NCI-H2227 (cell line): Measurements from ENCODE around the gene TTC7B.
"Not testable (repeated sequence)": the region's sequence is repeated elsewhere in the genome, so short reads cannot be mapped to it uniquely, and the experiment has no call there.

Experiments
- DNase-seq: peaks from one replicate; lab custom pipeline; 2025; ENCODE audit not compliant: unreplicated experiment; lab: John Stamatoyannopoulos, UW

The TTC7B gene

DNA sequence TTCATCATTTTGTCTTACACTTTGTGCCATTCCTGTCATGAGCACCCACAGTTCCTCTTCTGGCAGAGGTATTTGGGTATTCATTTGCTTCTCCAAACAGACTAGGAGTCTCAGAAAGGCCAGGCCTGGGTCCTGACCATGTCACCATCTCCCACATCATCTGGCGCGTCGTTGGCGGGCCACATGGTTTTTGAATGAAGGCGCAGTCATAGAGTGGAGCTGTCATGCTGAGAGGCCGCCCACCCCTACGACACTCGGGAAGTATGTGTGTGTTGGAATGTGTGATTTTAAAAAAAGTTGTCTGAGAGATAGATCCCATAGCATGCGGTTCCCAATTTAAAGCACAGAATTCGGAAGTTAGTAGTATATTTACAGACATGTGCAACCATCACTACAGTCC is 15.6 kb upstream of the TTC7B start:
- no peak for DNase-seq

DNA sequence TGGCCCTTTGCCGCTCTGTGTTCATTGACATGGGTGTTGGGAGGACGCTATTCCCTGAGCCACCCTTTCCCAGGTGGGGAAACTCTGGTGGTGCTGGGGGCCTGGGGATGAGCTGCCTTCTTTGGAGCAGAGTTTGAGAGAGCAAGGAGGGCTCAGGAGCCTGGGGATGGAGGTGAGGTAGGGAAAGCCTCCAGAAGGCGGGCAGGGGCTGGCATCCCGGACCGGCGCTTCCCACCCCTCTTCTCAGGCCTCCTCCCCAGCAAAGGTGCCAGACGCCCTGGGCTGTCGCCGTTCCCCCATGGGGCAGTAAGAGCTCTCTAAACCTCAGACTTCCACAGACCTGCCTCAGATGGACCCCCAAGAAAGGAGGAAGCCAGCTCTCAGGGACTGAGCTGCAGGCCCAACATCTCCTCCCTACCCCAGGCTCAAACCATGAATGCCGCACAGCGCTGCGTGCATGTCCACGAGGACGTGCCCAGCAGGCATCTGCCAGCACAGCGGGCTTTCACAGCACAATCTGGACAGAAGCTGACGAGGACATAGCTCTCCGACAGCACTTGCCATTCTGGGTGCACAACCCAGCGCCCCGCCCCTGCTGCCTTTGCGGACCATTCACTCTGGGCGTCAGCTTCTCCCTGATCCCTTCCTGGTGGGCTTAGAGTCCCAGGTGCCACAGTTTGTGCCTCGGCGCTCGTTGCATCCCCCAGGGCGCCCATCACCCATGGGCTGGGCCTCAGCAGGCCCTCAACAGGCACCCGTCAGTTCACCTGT is 14.9 kb upstream of the TTC7B start:
- no peak for DNase-seq

DNA sequence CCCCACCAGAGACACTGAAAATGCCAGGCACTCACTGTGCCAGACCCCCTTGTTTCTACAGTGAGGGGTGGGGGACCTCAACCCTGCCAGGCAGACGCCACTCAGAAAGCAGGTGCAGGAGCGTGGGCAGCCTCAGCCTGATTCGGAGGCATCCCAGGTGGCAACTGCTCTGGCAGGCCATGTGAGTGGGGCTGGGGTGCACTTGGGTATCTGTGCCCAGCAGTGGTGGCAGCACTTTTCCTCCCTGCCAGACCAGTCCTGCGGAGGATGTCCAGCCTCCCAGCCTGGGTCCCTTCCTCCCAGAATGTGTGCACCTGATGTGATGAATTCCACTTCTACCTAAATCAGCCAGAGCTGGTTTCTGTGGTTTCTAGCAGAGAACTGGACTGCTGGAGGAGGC is 13.4 kb upstream of the TTC7B start:
- no peak for DNase-seq

DNA sequence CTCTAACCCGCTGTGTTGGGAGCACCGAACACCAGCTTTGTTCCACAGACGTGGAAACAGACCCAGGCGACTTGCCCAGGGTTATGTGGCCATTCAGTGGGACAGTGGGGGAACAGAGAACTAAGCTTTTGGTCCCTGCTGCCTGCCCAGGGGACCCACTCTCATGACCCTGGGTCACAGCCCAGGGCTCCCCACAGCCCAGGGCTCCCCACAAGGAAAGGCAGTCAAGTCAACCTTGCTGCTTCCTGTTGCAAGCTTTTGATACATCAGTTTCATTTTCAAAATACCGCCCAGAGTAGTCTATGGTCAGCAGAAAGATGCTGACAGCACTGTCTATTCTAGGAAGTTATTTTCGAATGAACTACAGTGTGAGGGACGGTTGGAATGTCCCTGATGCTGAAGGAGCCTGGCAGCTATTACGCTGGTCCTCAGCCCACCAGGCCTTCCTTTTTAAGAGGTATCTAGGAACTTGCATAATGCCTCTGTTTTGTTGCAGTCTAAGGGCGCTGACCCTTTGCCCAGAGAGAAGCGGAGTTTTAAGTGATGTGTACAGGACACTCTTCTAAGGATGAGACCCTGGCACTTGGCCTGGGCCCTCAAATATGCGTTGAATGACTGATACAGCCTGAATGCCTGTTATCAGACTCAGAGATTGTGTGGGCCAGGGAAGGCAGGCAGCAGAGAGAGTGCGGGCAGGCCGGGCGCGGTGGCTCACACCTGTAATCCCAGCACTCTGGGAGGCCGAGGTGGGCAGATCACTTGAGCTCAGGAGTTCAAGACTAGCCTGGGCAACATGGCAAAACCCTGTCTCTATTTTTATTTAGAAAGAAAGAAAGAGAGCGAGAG is 12.6 kb upstream of the TTC7B start:
- DNase-seq = no peak

DNA sequence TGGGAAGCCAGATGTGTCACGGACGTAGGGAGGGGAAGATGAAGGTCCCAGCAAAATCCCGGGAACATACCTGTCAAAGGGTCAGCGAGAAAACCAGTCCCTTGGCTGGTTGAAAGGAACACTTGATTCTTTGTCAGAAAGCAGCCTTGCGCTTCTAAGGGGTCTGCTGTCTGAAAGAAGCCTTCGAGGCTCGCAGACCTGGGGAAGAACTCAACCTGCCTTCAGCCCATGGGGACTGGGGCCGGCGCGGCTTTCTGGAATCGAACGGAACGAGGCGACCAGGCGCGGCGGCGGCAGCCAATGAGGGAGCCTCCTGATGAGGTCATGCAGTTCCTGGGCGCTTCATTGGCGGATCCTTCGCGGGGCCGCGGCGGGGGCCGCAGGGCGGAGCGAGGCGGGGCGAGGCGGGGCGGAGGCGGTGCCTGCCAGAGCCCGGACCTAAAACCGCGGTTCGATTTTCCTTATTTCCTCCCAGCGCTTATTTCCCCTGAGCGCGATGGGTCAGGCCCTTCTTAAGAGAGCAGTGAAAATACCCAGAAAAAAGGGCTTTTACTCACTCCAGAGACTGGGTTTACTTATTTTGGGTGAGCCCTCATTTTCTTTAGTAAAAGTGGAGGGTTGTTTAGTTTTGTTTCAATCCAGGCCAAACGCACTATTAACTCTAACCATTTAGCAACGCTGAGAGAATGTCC is 11.8 kb upstream of the TTC7B start:
- DNase-seq = peak; percentile 94

DNA sequence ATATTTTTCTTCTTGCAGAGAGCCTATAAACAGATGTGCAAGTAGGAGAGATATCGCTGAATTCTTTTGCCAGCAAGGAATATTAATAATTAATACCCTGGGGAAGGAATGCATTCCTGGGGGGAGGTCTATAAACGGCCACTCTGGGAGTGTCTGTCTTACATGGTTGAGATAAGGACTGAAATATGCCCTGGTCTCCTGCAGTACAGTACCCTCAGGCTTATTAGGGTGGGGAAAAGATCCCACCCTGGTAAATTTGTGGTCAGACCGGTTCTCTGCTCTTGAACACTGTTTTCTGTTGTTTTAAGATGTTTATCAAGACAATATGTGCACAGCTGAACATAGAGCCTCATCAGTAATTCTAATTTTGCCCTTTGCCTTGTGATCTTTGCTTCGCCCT is 7.3 kb upstream of the TTC7B start:
- DNase-seq = not testable (repeated sequence)

DNA sequence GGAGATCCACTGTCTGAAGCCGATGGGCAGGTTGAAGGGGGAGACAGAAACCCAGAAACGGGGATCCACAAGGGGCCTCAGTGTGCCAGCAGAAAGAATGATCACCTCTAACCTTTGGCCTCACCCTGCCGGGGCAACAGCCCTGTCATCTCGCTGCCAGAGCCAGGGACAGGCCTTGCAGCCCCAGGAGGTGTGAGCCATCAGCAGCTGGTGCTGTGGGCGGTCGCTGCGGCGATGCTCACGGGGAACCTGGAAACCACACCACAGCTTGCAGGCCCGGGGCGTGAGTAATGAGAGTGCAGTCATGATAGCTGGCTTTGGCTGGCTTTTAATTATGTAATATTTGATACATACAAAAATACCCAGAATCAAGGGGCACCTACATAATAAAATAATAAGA is 4.7 kb upstream of the TTC7B start:
- peak; percentile 26 for DNase-seq

DNA sequence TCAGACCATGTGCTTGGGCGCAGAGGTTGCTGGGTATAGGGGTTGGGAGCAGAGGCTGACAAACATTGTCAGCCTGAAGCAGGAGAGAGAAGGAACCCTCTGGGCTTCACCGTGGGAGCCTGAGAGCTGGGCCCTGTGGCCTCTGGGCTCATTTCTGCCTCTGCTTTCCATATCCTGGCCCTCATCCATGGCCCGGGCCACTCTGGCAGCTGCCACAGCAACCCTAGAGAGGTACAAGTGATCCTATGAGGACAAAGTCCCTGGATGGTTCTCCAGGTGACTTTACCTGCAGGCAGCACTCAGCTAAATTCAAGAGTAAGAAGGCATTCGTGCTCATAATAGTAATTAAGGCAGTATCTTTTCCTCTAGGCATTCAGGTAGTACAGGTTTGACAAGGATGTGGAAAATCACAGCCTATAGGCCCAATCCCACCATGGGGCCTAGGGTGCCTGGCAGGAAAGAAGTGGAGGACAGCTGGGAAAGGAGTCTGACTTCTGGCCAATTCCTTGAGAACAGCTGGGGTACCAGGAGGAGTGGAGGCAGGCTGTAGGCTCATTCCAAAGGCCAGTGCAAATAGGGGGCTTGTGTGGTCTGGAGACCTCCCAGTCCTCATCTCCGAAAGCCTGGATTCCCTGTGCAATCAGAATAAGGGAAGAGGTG is 3.6 kb upstream of the TTC7B start:
- DNase-seq = no peak

DNA sequence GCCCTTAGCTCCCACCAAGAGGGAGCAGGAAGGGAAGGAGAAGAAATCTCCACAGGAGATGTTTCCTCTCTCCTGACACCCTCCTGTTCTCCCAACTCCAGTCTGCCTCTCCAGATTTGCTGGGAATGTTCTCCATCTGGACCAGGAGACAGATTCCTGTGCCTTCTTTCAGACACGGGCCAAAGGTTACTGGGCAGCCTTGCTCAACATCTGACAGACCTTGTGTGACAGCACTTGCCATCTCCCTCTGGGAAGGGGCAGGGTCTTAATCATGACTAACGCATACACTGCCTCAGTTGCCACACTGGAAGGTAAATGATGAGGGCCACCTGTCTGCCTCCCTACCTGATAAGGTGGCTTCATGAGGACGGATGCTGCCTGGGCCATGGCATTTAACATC is 2.5 kb upstream of the TTC7B start:
- DNase-seq = no peak

DNA sequence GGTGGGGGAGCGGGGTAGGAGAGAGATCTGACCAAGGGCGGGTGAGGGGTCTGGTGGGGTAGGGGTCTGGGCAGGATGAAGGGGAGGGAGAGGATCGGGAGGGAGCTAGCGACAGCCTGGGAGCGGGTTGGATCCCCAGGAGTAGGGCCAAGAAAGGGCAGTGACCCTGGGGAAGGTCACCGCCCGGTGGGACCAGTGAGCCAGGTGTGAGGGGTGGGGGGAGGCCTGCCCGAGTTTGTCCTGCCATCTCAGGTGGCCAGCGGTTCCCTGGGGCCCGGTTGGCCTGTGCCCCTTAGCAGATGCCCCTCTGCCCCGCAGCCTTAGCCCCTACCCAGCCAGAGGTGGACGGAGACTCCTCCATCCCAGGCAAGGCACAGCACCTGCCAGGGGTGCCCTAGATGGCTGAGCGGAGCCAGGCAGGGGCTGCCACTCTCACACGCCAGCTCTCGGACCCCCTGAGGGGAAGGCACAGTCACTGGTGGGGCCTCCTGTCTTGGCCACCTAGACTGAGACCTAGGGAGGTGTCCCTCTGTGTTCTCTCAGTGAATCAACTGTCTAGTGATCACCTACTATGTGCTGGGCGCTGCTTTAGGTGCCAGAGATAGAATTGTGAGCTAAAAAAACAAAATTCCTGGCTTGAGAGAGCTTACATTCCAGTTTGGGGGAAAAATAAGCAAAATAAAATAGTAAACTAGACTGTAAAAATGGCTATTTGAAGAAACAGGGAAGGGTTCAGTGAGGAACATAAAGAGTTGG is 629 bp upstream of the TTC7B start:
- no peak for DNase-seq

DNA sequence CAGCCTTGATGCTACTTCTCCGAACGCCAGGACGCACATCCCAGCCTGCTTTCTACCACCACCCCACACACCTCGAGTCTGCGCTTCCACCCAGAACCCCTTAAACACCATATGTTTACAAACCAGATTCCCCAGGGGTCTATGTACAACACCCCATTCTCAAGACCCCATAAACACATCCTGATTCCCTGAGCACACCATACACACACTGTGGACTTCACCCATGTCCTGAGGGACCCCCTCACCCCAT is 733 bp downstream of the TTC7B start:
- no peak for DNase-seq

DNA sequence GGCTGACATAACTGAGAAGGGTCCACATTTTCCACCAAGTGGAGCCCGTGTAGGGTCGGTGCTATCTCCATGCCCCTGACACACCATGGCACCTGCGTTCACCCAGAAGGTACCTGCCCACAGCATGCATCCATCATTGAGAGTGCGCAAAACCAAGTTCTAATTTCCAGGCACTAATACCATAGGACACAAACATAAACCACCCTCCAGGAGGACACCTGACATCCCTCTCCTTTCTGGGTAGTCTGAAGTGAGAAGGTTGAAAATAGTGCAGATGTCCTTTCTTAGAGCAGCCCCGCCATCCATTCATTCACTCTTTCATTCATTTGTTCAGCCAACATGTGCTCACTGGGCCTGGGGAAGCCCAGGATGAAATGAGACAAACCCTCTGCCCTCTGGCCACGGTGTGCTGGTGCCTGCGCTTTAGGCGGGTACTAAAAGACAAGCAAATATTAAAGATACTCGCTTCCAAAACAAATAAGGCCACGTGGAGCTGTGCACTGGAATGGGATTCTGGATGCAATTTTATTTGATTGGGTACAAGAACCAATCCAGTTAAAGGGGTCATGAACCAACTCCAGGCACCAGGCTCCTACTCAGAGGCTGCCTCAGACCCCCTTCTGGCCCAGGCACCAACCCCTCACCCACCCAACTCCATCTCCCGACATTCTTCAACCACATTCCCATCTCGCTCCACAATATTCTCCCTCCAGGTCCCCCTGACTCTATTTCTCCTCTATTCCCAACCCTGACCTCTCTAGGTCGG is 1.2 kb downstream of the TTC7B start:
- no peak for DNase-seq

DNA sequence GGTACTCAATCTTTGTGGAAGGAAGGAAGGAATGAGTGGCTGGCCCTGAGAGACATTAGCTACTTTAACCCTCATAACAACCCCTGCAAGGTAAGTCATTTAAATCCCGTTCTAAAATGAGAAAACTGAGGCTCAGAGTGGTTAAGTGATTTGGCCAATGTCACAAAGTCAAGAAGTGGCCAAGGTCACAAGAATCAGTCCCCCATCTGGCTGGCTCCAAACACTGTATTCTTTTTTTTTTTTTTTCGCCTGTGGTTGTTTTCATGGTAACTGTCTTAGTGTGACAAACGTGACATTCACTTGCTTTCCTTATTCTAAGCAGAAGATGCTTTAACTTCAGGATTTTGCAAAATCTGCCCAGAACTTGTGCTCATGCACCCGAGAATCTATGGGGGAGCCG is 2.8 kb downstream of the TTC7B start:
- no peak for DNase-seq

DNA sequence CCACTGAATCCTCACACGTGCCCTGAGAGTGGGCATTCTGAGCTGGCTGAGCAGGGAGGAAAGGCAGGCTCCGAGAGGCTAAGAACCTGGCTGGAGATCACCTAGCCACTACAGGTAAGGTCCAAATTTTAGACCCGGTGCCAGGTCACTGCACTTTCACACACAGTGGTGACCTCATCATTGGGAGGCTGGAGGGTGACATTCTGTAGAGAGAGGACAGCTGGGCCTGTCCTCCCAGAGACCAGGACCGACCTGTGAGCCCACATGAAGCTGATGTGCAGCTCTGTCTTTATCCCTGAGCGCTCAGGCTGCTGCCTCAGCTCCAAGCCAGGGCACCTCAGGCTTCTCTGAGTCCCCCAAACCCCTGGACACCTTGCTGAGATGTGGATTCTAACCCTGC is 4.1 kb downstream of the TTC7B start:
- no peak for DNase-seq

DNA sequence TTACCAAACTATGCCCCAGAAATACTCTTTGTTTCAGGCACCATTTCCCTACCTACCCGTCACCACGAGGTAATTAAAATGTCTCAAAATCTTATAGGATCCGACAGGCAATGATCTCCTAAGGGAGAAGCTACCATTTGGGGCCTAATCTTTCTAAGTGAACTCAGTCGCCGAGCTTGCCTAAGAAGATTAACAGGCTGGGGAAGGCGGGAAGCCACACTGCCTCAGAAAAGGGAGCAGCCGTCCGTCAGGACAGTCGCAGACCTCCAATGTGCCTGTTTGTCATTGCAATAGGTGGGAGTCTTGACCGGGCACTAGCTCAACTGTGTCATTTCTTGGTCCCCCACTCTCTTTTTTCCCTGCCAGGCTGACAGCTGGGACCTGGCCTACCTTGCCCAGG is 4.6 kb downstream of the TTC7B start:
- DNase-seq = no peak

DNA sequence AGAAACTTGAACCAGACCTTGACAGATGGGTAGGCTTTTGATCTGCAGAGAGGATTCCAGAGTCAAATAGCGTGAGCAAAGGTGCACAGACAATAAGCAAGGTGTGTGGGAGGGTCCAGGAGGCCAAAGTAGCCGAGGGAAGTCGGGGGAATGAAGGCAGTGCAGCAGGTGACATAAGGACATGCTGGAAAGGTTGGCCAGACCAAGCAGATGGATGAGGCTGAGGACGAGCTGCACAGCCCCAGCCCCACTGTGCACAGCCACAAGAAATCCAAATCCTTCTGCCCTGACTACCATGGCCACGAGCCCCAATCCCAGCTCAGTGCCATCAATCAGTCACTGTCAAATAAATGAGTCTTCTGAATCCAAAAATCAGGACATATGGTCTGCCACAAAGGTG is 5.4 kb downstream of the TTC7B start:
- DNase-seq = no peak

DNA sequence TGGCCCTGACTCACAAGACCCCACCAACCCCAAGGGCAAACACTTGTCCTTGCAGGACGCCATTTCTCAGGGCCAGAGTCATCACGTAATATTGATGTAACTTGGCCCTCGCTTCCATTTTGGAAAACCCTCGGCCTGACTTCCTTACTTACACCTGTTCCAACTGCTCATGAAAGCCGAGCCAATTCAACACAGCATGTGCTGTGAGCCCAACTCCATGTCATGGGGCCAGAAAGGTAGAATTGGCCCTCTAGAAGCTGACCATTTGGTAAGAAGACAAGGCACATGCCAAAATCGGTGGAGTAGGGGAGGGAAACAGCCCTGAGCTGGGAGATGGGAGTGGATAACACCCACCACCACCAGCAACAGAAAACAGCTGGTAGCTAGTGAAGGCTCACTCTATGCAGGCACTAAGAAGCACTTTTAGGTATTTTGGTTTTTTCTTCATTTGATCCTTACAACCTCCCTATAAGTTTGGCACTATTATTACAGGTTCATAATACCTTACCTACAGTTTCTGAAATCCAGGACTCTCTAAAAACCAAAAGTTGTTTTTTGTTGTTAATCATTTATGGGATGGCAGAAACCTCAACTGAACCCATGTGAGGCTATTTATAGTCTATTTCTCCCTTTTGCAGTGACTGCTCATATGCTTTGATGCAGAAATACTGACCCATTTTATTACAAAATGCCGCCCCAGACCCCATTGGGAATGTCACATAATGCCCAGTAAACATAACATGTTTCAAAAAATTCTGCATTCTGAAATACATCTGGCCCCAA is 6.5 kb downstream of the TTC7B start:
- no peak for DNase-seq

DNA sequence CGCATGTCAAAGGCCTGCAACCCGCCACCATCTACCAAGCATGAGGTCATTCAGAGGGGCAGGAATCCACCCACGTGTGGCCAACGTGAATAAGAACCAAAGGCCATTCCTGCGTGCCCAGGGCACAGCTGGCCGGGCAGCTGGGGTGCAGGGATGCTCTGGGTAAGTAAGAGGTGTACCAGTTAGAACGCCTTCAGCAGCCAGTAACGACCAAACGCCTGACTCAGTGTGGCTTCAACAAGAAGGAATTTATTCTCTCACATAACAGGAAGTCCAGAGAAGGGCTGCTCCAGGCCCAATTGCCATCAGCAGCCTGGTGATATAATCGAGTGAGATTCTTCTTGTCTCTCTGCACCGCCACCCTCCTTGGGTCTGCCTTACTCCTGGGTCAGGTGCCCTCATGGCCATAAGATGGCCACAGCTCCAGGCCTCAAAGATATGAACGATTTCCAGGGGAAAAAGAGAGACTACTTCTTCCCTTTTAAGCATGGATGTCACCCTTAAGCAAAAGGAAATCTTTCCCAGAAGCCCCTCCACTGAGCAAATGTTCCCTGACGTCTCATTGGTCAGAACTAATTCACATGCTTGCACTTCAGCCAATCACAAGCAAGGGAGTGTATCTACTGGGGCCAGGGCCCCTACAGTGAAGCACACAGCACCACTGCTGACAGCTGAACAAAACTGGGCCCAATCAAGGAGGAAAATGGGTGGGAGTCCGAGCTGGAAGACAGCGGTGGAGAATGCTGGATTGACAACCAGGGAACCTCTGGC is 7.3 kb downstream of the TTC7B start:
- DNase-seq = no peak

DNA sequence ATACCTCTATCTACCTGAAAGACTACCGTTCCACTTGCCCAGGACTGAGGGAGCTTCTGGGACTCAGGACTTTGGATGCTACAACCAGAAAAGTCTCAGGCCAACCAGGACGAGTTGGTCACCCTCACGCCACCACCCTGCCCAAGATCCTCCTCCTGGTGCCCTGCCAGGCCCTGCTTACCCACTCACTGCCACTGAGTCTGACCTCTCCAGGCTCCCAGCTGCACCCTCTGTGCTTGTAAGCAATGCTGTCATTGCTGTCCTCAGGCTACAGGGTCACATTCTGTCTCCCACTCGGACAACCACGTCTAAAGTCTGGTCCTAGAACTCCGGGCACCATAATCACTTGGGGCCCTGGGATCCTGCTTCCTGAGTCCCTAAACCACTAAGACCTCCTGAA is 9.2 kb downstream of the TTC7B start:
- DNase-seq = no peak
